GM12891 (cell line): ENCODE results near the gene PALD1.
A peak's percentile ranks its signal among the peaks of the same experiment; 100 is the strongest.

ENCODE experiments used
- DNase-seq: peaks from one replicate; pipeline ENCODE4 v3.0.0; 2011; ENCODE audit warnings: low spot score; ENCODE audit not compliant: insufficient read length
- FAIRE-seq: peaks from 2 replicates; lab custom pipeline; 2011; peaks lifted over from hg19 to GRCh38; lab: Jason Lieb, UNC
- PAX5 ChIP-seq: IDR thresholded peaks from 2 replicates; pipeline ENCODE4 v1.6.1; 2011; ENCODE audit warnings: low read length, moderate library complexity, mild to moderate bottlenecking; ENCODE audit not compliant: insufficient read depth, severe bottlenecking
- POLR2A ChIP-seq: IDR thresholded peaks from 2 replicates; pipeline ENCODE4 v1.6.1; 2011; ENCODE audit warnings: low read depth, low read length, control low read depth
- POLR2AphosphoS5 ChIP-seq: IDR thresholded peaks from 2 replicates; pipeline ENCODE4 v1.6.1; 2011; ENCODE audit warnings: low read depth, low read length, control low read depth
- POU2F2 ChIP-seq: IDR thresholded peaks from 2 replicates; pipeline ENCODE4 v1.6.1; 2011; ENCODE audit warnings: low read depth, mild to moderate bottlenecking, control low read depth, low read length, moderate library complexity
- SPI1 ChIP-seq: IDR thresholded peaks from 2 replicates; pipeline ENCODE4 v1.6.1; 2011; ENCODE audit warnings: low read depth, low read length, control low read depth
- TAF1 ChIP-seq: IDR thresholded peaks from 2 replicates; pipeline ENCODE4 v1.6.1; 2011; ENCODE audit warnings: low read depth, low read length, control low read depth

The PALD1 gene

GRCh38 chr10:70568113-70568512, 89.5 kb downstream of the PALD1 start:
- TF ChIP-seq POU2F2 = no peak
- no peak for TF ChIP-seq SPI1
- no peak for TF ChIP-seq POLR2A
- no peak for TF ChIP-seq TAF1
- no peak for TF ChIP-seq PAX5
- TF ChIP-seq POLR2AphosphoS5 = no peak
- no peak for DNase-seq
- no peak for FAIRE-seq

- TF ChIP-seq SPI1 = no peak
- no peak for TF ChIP-seq TAF1
- no peak for TF ChIP-seq POLR2AphosphoS5
- no peak for TF ChIP-seq PAX5
- TF ChIP-seq POU2F2 = no peak
- no peak for TF ChIP-seq POLR2A
- DNase-seq (no peak), FAIRE-seq (no peak)
These were observed 90.4 kb downstream of the PALD1 start for GRCh38 chr10:70568781-70569495.

- DNase-seq (no peak), FAIRE-seq (no peak)
- TF ChIP-seq POLR2AphosphoS5 (no peak), PAX5 (no peak), POU2F2 (no peak), SPI1 (no peak), POLR2A (no peak), TAF1 (no peak)
These were observed 92.7 kb downstream of the PALD1 start for GRCh38 chr10:70571236-70571635.

- no peak for DNase-seq
- TF ChIP-seq POLR2A (no peak), TAF1 (no peak), PAX5 (no peak), POU2F2 (no peak), SPI1 (no peak), POLR2AphosphoS5 (no peak)
- peak; percentile 38 for FAIRE-seq
These were observed 93.3 kb downstream of the PALD1 start for GRCh38 chr10:70571636-70572439.

- no peak for TF ChIP-seq PAX5
- no peak for FAIRE-seq
- DNase-seq = no peak
These were observed 95.3 kb downstream of the PALD1 start for GRCh38 chr10:70573599-70574506.

GRCh38 chr10:70575486-70575873, 96.9 kb downstream of the PALD1 start:
- DNase-seq = no peak
- TF ChIP-seq TAF1 = no peak
- no peak for TF ChIP-seq POLR2A

GRCh38 chr10:70575874-70576802, 97.6 kb downstream of the PALD1 start:
- DNase-seq = no peak
- no peak for TF ChIP-seq TAF1
- no peak for TF ChIP-seq SPI1
- 0 out of 2 replicates have a peak, but pooled peaks have one; percentile 37 for TF ChIP-seq POLR2AphosphoS5
- no peak for TF ChIP-seq PAX5
- no peak for TF ChIP-seq POLR2A
- peak; percentile 33; the same call in 1 of the 2 replicates for TF ChIP-seq POU2F2
- FAIRE-seq = peak; percentile 95

More at GRCh38 chr10:70575486-70575873, 96.9 kb downstream of the PALD1 start:
- FAIRE-seq = peak; percentile 60

- TF ChIP-seq TAF1 = no peak
- no peak for TF ChIP-seq POU2F2
- TF ChIP-seq POLR2AphosphoS5 = no peak
- TF ChIP-seq POLR2A = no peak
- no peak for TF ChIP-seq PAX5
- TF ChIP-seq SPI1 = no peak
- no peak for FAIRE-seq
- DNase-seq = no peak
These were observed 98.4 kb downstream of the PALD1 start for GRCh38 chr10:70576803-70577517.
